ENCODE results near the gene SULT4A1.

SULT4A1 gene

GRCh38 chr22:43798492-43798891, 63.8 kb downstream of the SULT4A1 start:
- no peak overlapping the region for H3K4me3 ChIP-seq (ENCODE audit: low read depth, low read length)
- DNase-seq (ENCODE audit: low read depth): no peak
- TF ChIP-seq CTCF (conservative IDR thresholded peaks at IDR 0.05; ENCODE audit: low read depth, low read length): no peak

- TF ChIP-seq CTCF (conservative IDR thresholded peaks at IDR 0.05; ENCODE audit: low read depth, low read length): peak; percentile 65
- H3K4me3 ChIP-seq (ENCODE audit: low read depth, low read length): no peak overlapping the region
- peak; percentile 67 for DNase-seq (ENCODE audit: low read depth)
Observed at GRCh38 chr22:43796567-43796966, 65.7 kb downstream of the SULT4A1 start.

- H3K4me3 ChIP-seq (ENCODE audit: low read depth, low read length): no peak overlapping the region
- no peak for TF ChIP-seq CTCF (conservative IDR thresholded peaks at IDR 0.05; ENCODE audit: low read depth, low read length)
- no peak for DNase-seq (ENCODE audit: low read depth)
Observed at GRCh38 chr22:43795320-43795719, 67.0 kb downstream of the SULT4A1 start.

- TF ChIP-seq CTCF (conservative IDR thresholded peaks at IDR 0.05; ENCODE audit: low read depth, low read length): no peak
- H3K4me3 ChIP-seq (ENCODE audit: low read depth, low read length): no peak overlapping the region
- no peak for DNase-seq (ENCODE audit: low read depth)
Observed at GRCh38 chr22:43792905-43793304, 69.4 kb downstream of the SULT4A1 start.

- DNase-seq (ENCODE audit: low read depth): peak; percentile 44
- no peak for TF ChIP-seq CTCF (conservative IDR thresholded peaks at IDR 0.05; ENCODE audit: low read depth, low read length)
- H3K4me3 ChIP-seq (ENCODE audit: low read depth, low read length): no peak overlapping the region
Observed at GRCh38 chr22:43789452-43789851, 72.9 kb downstream of the SULT4A1 start.

- peak; percentile 36 for TF ChIP-seq CTCF (conservative IDR thresholded peaks at IDR 0.05; ENCODE audit: low read depth, low read length)
- no peak overlapping the region for H3K4me3 ChIP-seq (ENCODE audit: low read depth, low read length)
- DNase-seq (ENCODE audit: low read depth): peak; percentile 8
Observed at GRCh38 chr22:43783777-43784176, 78.5 kb downstream of the SULT4A1 start.

- no peak overlapping the region for H3K4me3 ChIP-seq (ENCODE audit: low read depth, low read length)
- no peak for DNase-seq (ENCODE audit: low read depth)
- no peak for TF ChIP-seq CTCF (conservative IDR thresholded peaks at IDR 0.05; ENCODE audit: low read depth, low read length)
Observed at GRCh38 chr22:43782448-43782847, 79.9 kb downstream of the SULT4A1 start.

Measured in choroid plexus epithelial cell (primary cell).